ENCODE measurements around the gene PRPF40B. TPM values are rescaled to one million over a fixed set of nuclear protein-coding genes. Genes with fewer than 3 reads are reported as not detected.

The PRPF40B gene
- total RNA-seq = 1 to 10 TPM; 6.3 to 9.3 TPM

GRCh38 chr12:49623142-49623904 lies at the start of gene PRPF40B:
PRPF40B (plus strand) TSS chr12:49623561; CDS start chr12:49623591, 30 bp downstream.
- peak; percentile 68 to 90 (median 87) for TF ChIP-seq POLR2A (IDR thresholded peaks at IDR 0.05)
- TF ChIP-seq CTCF (IDR thresholded peaks at IDR 0.05) = peak; percentile 24 to 71 (median 47)
- H3K36me3 ChIP-seq (replicated peaks in 1 of 2; ENCODE audit: insufficient read depth in 1 of 2, low read depth in 2 of 2) = no peaks in the 10 kb centered on the region
- intact Hi-C loops (cut with DNase I) = no loop called here

GRCh38 chr12:49577589-49578315 lies 45.6 kb upstream of the PRPF40B start:
- Histone ChIP-seq H3K4me3 (no peak overlapping the region), H3K36me3 (replicated peaks in 1 of 2; ENCODE audit: insufficient read depth in 1 of 2, low read depth in 2 of 2) (no peaks in the 10 kb centered on the region), H3K9me3 (no peaks in the 10 kb centered on the region), H3K4me1 (peaks cover 7% of the 10 kb centered on the region), H3K27ac (no peak overlapping the region), H3K27me3 (no peaks in the 10 kb centered on the region)
- intact Hi-C loops (cut with DNase I) = loop anchor here (10.0 kb wide), 1 partner anchor 213 kb away; the partner anchor contains the start of gene SPATS2
- 65 to 70% methylated on average over 9 of the region's 9 CpGs for WGBS, 2 donors
- TF ChIP-seq CTCF (IDR thresholded peaks at IDR 0.05) (no peak), POLR2A (IDR thresholded peaks at IDR 0.05) (no peak)
- DNase-seq (no peak), ATAC-seq (no peak)

More at GRCh38 chr12:49623142-49623904, at the start of gene PRPF40B:
- WGBS, 2 donors = 1 to 2% methylated on average over 36 to 69 of the region's 76 CpGs
- peaks cover 26% of the 10 kb centered on the region for H3K4me1 ChIP-seq
- H3K27me3 ChIP-seq = no peaks in the 10 kb centered on the region
- peak; percentile 89 to 94 (median 90) for DNase-seq
- H3K4me3 ChIP-seq = peak within 1 kb of the TSS; percentile 41 to 46
- ATAC-seq = peak; percentile 91
- no peaks in the 10 kb centered on the region for H3K9me3 ChIP-seq
- peak within 1 kb of the TSS; percentile 37 to 93 (median 82) for H3K27ac ChIP-seq

- Histone ChIP-seq H3K36me3 (replicated peaks in 1 of 2; ENCODE audit: insufficient read depth in 1 of 2, low read depth in 2 of 2) (no peaks in the 10 kb centered on the region), H3K27me3 (no peaks in the 10 kb centered on the region), H3K27ac (no peak overlapping the region), H3K4me3 (no peak overlapping the region), H3K4me1 (peaks cover 11% of the 10 kb centered on the region), H3K9me3 (no peaks in the 10 kb centered on the region)
- ATAC-seq (no peak), DNase-seq (no peak)
- intact Hi-C loops (cut with DNase I) = loop anchor here (10.0 kb wide), 1 partner anchor 214 kb away; the partner anchor contains the start of gene SPATS2
- TF ChIP-seq CTCF (IDR thresholded peaks at IDR 0.05) (no peak), POLR2A (IDR thresholded peaks at IDR 0.05) (no peak)
- WGBS, 2 donors = 73 to 84% methylated on average over 13 of the region's 13 CpGs
Measured at GRCh38 chr12:49578471-49579112, 44.8 kb upstream of the PRPF40B start.

GRCh38 chr12:49580572-49581535 lies 42.5 kb upstream of the PRPF40B start:
- Histone ChIP-seq H3K36me3 (replicated peaks in 1 of 2; ENCODE audit: insufficient read depth in 1 of 2, low read depth in 2 of 2) (no peaks in the 10 kb centered on the region), H3K4me3 (no peak overlapping the region), H3K4me1 (peaks cover 11% of the 10 kb centered on the region), H3K27ac (no peak overlapping the region), H3K9me3 (no peaks in the 10 kb centered on the region), H3K27me3 (no peaks in the 10 kb centered on the region)
- ATAC-seq = peak; percentile 91
- peak; percentile 78 to 93 (median 87) for DNase-seq
- intact Hi-C loops (cut with DNase I) = no loop called here
- TF ChIP-seq CTCF (IDR thresholded peaks at IDR 0.05) (peak; percentile 64 to 90 (median 83)), POLR2A (IDR thresholded peaks at IDR 0.05) (no peak)
- WGBS, 2 donors = 1 to 24% methylated on average over 5 to 8 of the region's 8 CpGs

All from body of pancreas (tissue), 4 donors.